Mononuclear cell (primary cell): ENCODE measurements around the gene RFC1. TPM values are rescaled to one million over a fixed set of nuclear protein-coding genes. Genes with fewer than 3 reads are reported as not detected.

ENCODE experiments used
- H3K27me3 ChIP-seq: 2 replicates; pipeline ENCODE4 v1.6.0; 2011; ENCODE audit warnings: low read length, control low read depth; ENCODE audit not compliant: insufficient read depth
- H3K4me1 ChIP-seq: 2 replicates; pipeline ENCODE4 v1.5.1; 2011; ENCODE audit warnings: mild to moderate bottlenecking, low read length, control low read depth; ENCODE audit not compliant: insufficient read depth
- H3K4me3 ChIP-seq: 2 replicates; pipeline ENCODE4 v1.5.1; 2011; ENCODE audit warnings: mild to moderate bottlenecking, low read length, moderate library complexity
- H3K9me3 ChIP-seq: 2 replicates; pipeline ENCODE4 v1.5.1; 2011; ENCODE audit warnings: low read depth, mild to moderate bottlenecking, control low read depth, low read length
- total RNA-seq: library from RNA; depleted of rRNA; stranded (reverse); fragments of >200 nt; gene quantifications from one replicate; pipeline ENCODE4 v1.2.3, GENCODE V29; 2012

RFC1 gene
- total RNA-seq, 1 donor = 71.2 TPM

- no peaks in the 10 kb centered on the region for H3K27me3 ChIP-seq
- no peak overlapping the region for H3K4me3 ChIP-seq
- no peaks in the 10 kb centered on the region for H3K4me1 ChIP-seq
- no peaks in the 10 kb centered on the region for H3K9me3 ChIP-seq
Measured at GRCh38 chr4:39255871-39256270, 110.3 kb downstream of the RFC1 start.

DNA sequence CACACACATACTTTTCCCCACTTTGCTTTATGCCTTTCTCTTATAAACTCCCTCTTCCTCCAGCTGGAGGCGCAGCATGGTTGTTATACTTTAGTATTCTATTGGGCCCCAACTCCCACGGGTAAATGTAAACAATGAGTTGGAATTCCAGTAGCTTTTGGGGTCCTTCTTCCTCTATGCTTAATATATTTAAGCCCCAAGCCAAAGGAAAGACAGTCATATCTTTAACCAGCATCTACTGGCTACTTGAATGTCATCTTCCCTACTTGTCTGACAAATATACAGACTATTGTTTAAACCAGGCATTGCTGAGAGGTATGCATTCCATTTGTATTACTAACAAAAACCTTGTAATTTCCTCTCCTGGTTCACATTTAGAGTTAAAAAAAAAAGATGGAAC is 110.9 kb downstream of the RFC1 start:
- Histone ChIP-seq H3K4me3 (no peak overlapping the region), H3K27me3 (no peaks in the 10 kb centered on the region), H3K4me1 (no peaks in the 10 kb centered on the region), H3K9me3 (no peaks in the 10 kb centered on the region)

DNA sequence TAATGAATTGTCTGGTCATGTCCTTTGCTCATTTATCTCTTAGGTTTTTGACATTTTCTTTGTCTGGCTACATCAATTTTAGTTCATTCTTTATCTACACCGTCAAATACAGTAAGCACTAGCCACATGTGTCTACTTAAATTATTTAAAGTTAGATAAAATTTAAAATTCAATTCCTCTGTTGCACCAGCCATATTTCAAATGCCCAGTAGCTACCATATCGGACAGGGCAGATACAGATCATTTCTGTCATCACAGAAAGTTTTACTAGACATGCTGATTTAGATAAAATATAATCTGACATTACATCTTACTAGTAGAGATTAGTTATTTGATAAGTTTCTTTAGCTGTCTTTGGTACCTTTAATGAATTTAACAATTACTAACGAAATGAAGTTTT is 122.7 kb downstream of the RFC1 start:
- no peaks in the 10 kb centered on the region for H3K27me3 ChIP-seq
- no peaks in the 10 kb centered on the region for H3K4me1 ChIP-seq
- no peaks in the 10 kb centered on the region for H3K9me3 ChIP-seq
- no peak overlapping the region for H3K4me3 ChIP-seq

Other genes with a start within 250 kb of the RFC1 start
- 16.5 TPM for gene WDR19, start 183.8 kb downstream of the RFC1 start, total RNA-seq
- gene KLB, start 40.6 kb upstream of the RFC1 start, total RNA-seq = under 0.01 TPM
- gene RPL9, start 92.6 kb upstream of the RFC1 start, total RNA-seq = 4,269 TPM
- gene LIAS, start 92.7 kb upstream of the RFC1 start, total RNA-seq = 8.5 TPM
- 2.2 TPM for gene UGDH, start 161.1 kb upstream of the RFC1 start, total RNA-seq